Hepatocyte (in vitro differentiated cells): Measurements from ENCODE around the gene GPM6B.

Experiments
- CTCF ChIP-seq: fragments of 200-600 bp; sonication (generic); IDR thresholded peaks from 2 replicates; pipeline ENCODE4 v1.5.1; 2016; ENCODE audit warnings: antibody characterized with exemption, mild to moderate bottlenecking; ENCODE audit not compliant: poor library complexity
- EZH2 ChIP-seq: fragments of 200-600 bp; sonication (generic); IDR thresholded peaks from 2 replicates; pipeline ENCODE4 v1.6.1; 2016; ENCODE audit warnings: antibody characterized with exemption, mild to moderate bottlenecking, borderline replicate concordance
- EZH2phosphoT487 ChIP-seq: fragments of 200-600 bp; sonication (generic); IDR thresholded peaks from one replicate; pipeline ENCODE4 v1.6.1; 2018; ENCODE audit warnings: antibody characterized with exemption, mild to moderate bottlenecking, low read depth, moderate library complexity; ENCODE audit not compliant: unreplicated experiment, severe bottlenecking

GRCh38 chrX:13791559-13791958, 25.3 kb downstream of the GPM6B start:
- TF ChIP-seq CTCF (no peak), EZH2 (no peak), EZH2phosphoT487 (no peak)
